GM18951 (cell line): ENCODE data around the gene PDE4B.

Experiments
- POLR2A ChIP-seq: IDR thresholded peaks from 4 replicates; pipeline ENCODE4 v1.6.1; 2011; ENCODE audit warnings: mild to moderate bottlenecking; ENCODE audit not compliant: insufficient read length, insufficient read depth; ENCODE audit errors: extremely low read depth
- in situ Hi-C: fragments of 300-500 bp; cut with MboI; formaldehyde crosslinking; loops from one replicate; pipeline ENCODE4 v1.12.0; 2022; ENCODE audit warnings: low sequenced_read_pairs, mixed read lengths, inconsistent platforms; ENCODE audit not compliant: unreplicated experiment

The PDE4B gene

GRCh38 chr1:66159800-66160199 lies 367.1 kb downstream of the PDE4B start:
- TF ChIP-seq POLR2A: no peak
- in situ Hi-C loops: no loop called here

- in situ Hi-C loops: no loop called here
- TF ChIP-seq POLR2A: no peak
These were observed 368.0 kb downstream of the PDE4B start for GRCh38 chr1:66160719-66161118.

- no peak for TF ChIP-seq POLR2A
These were observed 374.1 kb downstream of the PDE4B start for GRCh38 chr1:66166753-66167152.

GRCh38 chr1:66167267-66167666 lies 374.6 kb downstream of the PDE4B start:
- in situ Hi-C loops: no loop called here

More at GRCh38 chr1:66166753-66167152, 374.1 kb downstream of the PDE4B start:
- in situ Hi-C loops: no loop called here

GRCh38 chr1:66168467-66168887 lies 375.8 kb downstream of the PDE4B start:
- no peak for TF ChIP-seq POLR2A
- in situ Hi-C loops: no loop called here

More at GRCh38 chr1:66167267-66167666, 374.6 kb downstream of the PDE4B start:
- no peak for TF ChIP-seq POLR2A

- in situ Hi-C loops: no loop called here
These were observed 376.4 kb downstream of the PDE4B start for GRCh38 chr1:66168948-66169671.

GRCh38 chr1:66172272-66172671 lies 379.6 kb downstream of the PDE4B start:
- no peak for TF ChIP-seq POLR2A
- in situ Hi-C loops: no loop called here

More at GRCh38 chr1:66168948-66169671, 376.4 kb downstream of the PDE4B start:
- TF ChIP-seq POLR2A: no peak

- TF ChIP-seq POLR2A: no peak
- in situ Hi-C loops: no loop called here
These were observed 382.4 kb downstream of the PDE4B start for GRCh38 chr1:66175098-66175497.

GRCh38 chr1:66175581-66175980 lies 382.9 kb downstream of the PDE4B start:
- TF ChIP-seq POLR2A: no peak
- in situ Hi-C loops: no loop called here

- in situ Hi-C loops: no loop called here
- no peak for TF ChIP-seq POLR2A
These were observed 383.5 kb downstream of the PDE4B start for GRCh38 chr1:66176012-66176715.

- TF ChIP-seq POLR2A: no peak
- in situ Hi-C loops: no loop called here
These were observed 384.1 kb downstream of the PDE4B start for GRCh38 chr1:66176832-66177231.

GRCh38 chr1:66177510-66177909 lies 384.8 kb downstream of the PDE4B start:
- in situ Hi-C loops: no loop called here
- no peak for TF ChIP-seq POLR2A

- in situ Hi-C loops: no loop called here
- no peak for TF ChIP-seq POLR2A
These were observed 389.3 kb downstream of the PDE4B start for GRCh38 chr1:66182026-66182425.
